H1 (cell line): ENCODE data around the gene CITED1. TPM values are rescaled to one million over a fixed set of nuclear protein-coding genes. Genes with fewer than 3 reads are reported as not detected.

Source experiments
- CTCF ChIA-PET: fragments of 300-600 bp; sonication (Branson Sonifier 250); formaldehyde crosslinking; loops from one replicate; lab custom pipeline; 2021; ENCODE audit not compliant: partially characterized antibody; lab: Charles Lee
- POLR2A ChIA-PET: fragments of 300-600 bp; sonication (Branson Sonifier 250); formaldehyde crosslinking; loops from one replicate; lab custom pipeline; 2021; ENCODE audit warnings: inconsistent platforms; ENCODE audit not compliant: partially characterized antibody; lab: Charles Lee
- DNase-seq, 2 experiments: peaks; one replicate each; pipeline versions ENCODE4 v3.0.0 to v3.0.0-alpha.2; 2010 to 2022; ENCODE audit warnings: low spot score in 2 of 2, low read depth in 1 of 2, mixed read lengths in 1 of 2
- FAIRE-seq: peaks from 2 replicates; lab custom pipeline; 2011; peaks lifted over from hg19 to GRCh38; lab: Jason Lieb, UNC
- H2AFZ ChIP-seq: 2 replicates; pipeline ENCODE4 v1.8.1; 2012; ENCODE audit warnings: low read length, inconsistent platforms
- H2AK5ac ChIP-seq: 2 replicates; pipeline ENCODE4 v1.6.1; 2013; ENCODE audit warnings: low read depth, low read length
- H2BK120ac ChIP-seq: replicated peaks from 2 replicates; pipeline ENCODE3; 2013; ENCODE audit warnings: low read depth, low read length, inconsistent platforms
- H2BK12ac ChIP-seq: 2 replicates; pipeline ENCODE4 v1.6.1; 2013; ENCODE audit warnings: low read depth, low read length
- H2BK15ac ChIP-seq: 2 replicates; pipeline ENCODE4 v1.6.1; 2013; ENCODE audit warnings: low read length
- H2BK20ac ChIP-seq: 2 replicates; pipeline ENCODE4 v1.6.1; 2013; ENCODE audit warnings: low read length
- H2BK5ac ChIP-seq: 2 replicates; pipeline ENCODE4 v1.6.1; 2013; ENCODE audit warnings: low read depth, low read length
- H3K14ac ChIP-seq: 2 replicates; pipeline ENCODE4 v1.6.1; 2013; ENCODE audit warnings: inconsistent platforms; ENCODE audit not compliant: insufficient read length
- H3K18ac ChIP-seq: 2 replicates; pipeline ENCODE4 v1.6.1; 2013; ENCODE audit warnings: low read length; ENCODE audit errors: extremely low read depth
- H3K23ac ChIP-seq: 2 replicates; pipeline ENCODE4 v1.6.1; 2013; ENCODE audit warnings: inconsistent platforms; ENCODE audit not compliant: insufficient read length
- H3K23me2 ChIP-seq: 2 replicates; pipeline ENCODE4 v1.6.1; 2013; ENCODE audit warnings: low read depth, low read length
- H3K27ac ChIP-seq: 2 replicates; pipeline ENCODE4 v1.6.1; 2011; ENCODE audit warnings: low read depth, low read length, inconsistent platforms
- H3K27me3 ChIP-seq, 4 experiments: replicated peaks in 1 of 4; 1 replicate in 1 of 4; 2 replicates in 3 of 4; pipeline versions ENCODE4 v1.6.1 to v1.8.1; 2011 to 2013; ENCODE audit warnings: low read length in 3 of 4, mild to moderate bottlenecking in 3 of 4, inconsistent platforms in 2 of 4, mixed read lengths in 2 of 4, moderate library complexity in 1 of 4; ENCODE audit not compliant: control insufficient read depth in 3 of 4, insufficient read depth in 3 of 4; ENCODE audit errors: extremely low read depth in 1 of 4
- H3K36me3 ChIP-seq, 4 experiments: 2 replicates each; pipeline versions ENCODE4 v1.6.1 to v1.8.1; 2011 to 2013; ENCODE audit warnings: mild to moderate bottlenecking in 4 of 4, low read length in 3 of 4, moderate library complexity in 2 of 4, control low read depth in 1 of 4, inconsistent platforms in 1 of 4; ENCODE audit not compliant: insufficient read depth in 4 of 4, control insufficient read depth in 2 of 4
- H3K4ac ChIP-seq: replicated peaks from 2 replicates; pipeline ENCODE3; 2013; ENCODE audit warnings: low read length, low read depth, mixed read lengths, inconsistent platforms; ENCODE audit not compliant: insufficient read length
- H3K4me1 ChIP-seq, 4 experiments: replicated peaks in 1 of 4; 1 replicate in 1 of 4; 2 replicates in 3 of 4; pipeline versions ENCODE4 v1.6.1 to v1.8.1; 2011 to 2013; ENCODE audit warnings: low read length in 3 of 4, inconsistent platforms in 2 of 4, mixed read lengths in 1 of 4; ENCODE audit not compliant: insufficient read depth in 4 of 4, control insufficient read depth in 3 of 4
- H3K4me2 ChIP-seq, 2 experiments: 2 replicates each; pipeline versions ENCODE4 v1.6.1 to v1.8.1; 2011 to 2013; ENCODE audit warnings: low read depth in 2 of 2, low read length in 2 of 2, control low read depth in 1 of 2, inconsistent platforms in 1 of 2, mild to moderate bottlenecking in 1 of 2; ENCODE audit not compliant: insufficient read depth in 1 of 2
- H3K4me3 ChIP-seq, 4 experiments: fragments of 200-600, 300-600 bp in 1 of 4; sonication (generic), shearing (Covaris generic), sonication (Bioruptor Twin) in 1 of 4; 2 replicates each; pipeline versions ENCODE4 v1.5.1 to v1.8.1; 2011 to 2016; ENCODE audit warnings: low read length in 4 of 4, low read depth in 3 of 4, control low read depth in 2 of 4, inconsistent platforms in 2 of 4, mild to moderate bottlenecking in 2 of 4, mixed read lengths in 1 of 4, moderate library complexity in 1 of 4; ENCODE audit not compliant: insufficient read depth in 2 of 4; ENCODE audit errors: extremely low read depth in 1 of 4
- H3K56ac ChIP-seq: replicated peaks from 2 replicates; pipeline ENCODE3; 2013; ENCODE audit warnings: low read depth, mild to moderate bottlenecking, mixed read lengths, low read length, inconsistent platforms; ENCODE audit not compliant: insufficient read length
- H3K79me1 ChIP-seq: 2 replicates; pipeline ENCODE4 v1.6.1; 2013; ENCODE audit warnings: low read depth, low read length, control low read depth
- H3K79me2 ChIP-seq, 2 experiments: 2 replicates each; pipeline versions ENCODE4 v1.6.1 to v1.8.1; 2012 to 2013; ENCODE audit warnings: low read length in 2 of 2, mild to moderate bottlenecking in 2 of 2, inconsistent platforms in 1 of 2; ENCODE audit not compliant: insufficient read depth in 2 of 2, control insufficient read depth in 1 of 2
- H3K9ac ChIP-seq, 4 experiments: replicated peaks in 1 of 4; 1 replicate in 1 of 4; 2 replicates in 3 of 4; pipeline versions ENCODE4 v1.6.1 to v1.8.1; 2011 to 2013; ENCODE audit warnings: low read depth in 3 of 4, low read length in 3 of 4, control low read depth in 2 of 4, mild to moderate bottlenecking in 2 of 4, moderate library complexity in 2 of 4, inconsistent platforms in 1 of 4; ENCODE audit errors: extremely low read depth in 1 of 4
- H3K9me3 ChIP-seq, 2 experiments: 2 replicates each; pipeline versions ENCODE4 v1.6.1 to v1.8.1; 2012 to 2013; ENCODE audit warnings: mild to moderate bottlenecking in 2 of 2, moderate library complexity in 2 of 2, control low read depth in 1 of 2, inconsistent platforms in 1 of 2, low read depth in 1 of 2, low read length in 1 of 2, mixed read lengths in 1 of 2; ENCODE audit not compliant: insufficient read depth in 2 of 2
- H4K20me1 ChIP-seq, 2 experiments: replicated peaks in 1 of 2; 2 replicates each; pipeline versions ENCODE3 to v1.8.1; 2011 to 2013; ENCODE audit warnings: inconsistent platforms in 2 of 2, low read length in 2 of 2, mild to moderate bottlenecking in 1 of 2; ENCODE audit not compliant: insufficient read depth in 2 of 2, control insufficient read depth in 1 of 2
- H4K5ac ChIP-seq: 2 replicates; pipeline ENCODE4 v1.6.1; 2013; ENCODE audit warnings: low read length, low read depth, mixed read lengths, inconsistent platforms; ENCODE audit not compliant: insufficient read length
- H4K8ac ChIP-seq: 2 replicates; pipeline ENCODE4 v1.8.0; 2013; ENCODE audit warnings: mild to moderate bottlenecking, moderate library complexity, low read length, inconsistent platforms; ENCODE audit not compliant: insufficient read depth; ENCODE audit errors: extremely low read depth
- H4K91ac ChIP-seq: replicated peaks from 2 replicates; pipeline ENCODE3; 2013; ENCODE audit warnings: low read length, mixed read lengths, inconsistent platforms; ENCODE audit not compliant: insufficient read length
- BACH1 ChIP-seq: IDR thresholded peaks from 2 replicates; pipeline ENCODE4 v1.6.1; 2012; ENCODE audit warnings: low read length, improper control_type of control experiment
- BCL11A ChIP-seq, 2 experiments: IDR thresholded peaks; one replicate each; pipeline ENCODE4 v1.6.1; 2011; ENCODE audit warnings: low read depth in 2 of 2, low read length in 2 of 2, mild to moderate bottlenecking in 2 of 2
- CBX8 ChIP-seq: fragments of 300-800, 300-1000 bp; sonication (generic); IDR thresholded peaks from 2 replicates; pipeline ENCODE4 v1.7.1; 2016; ENCODE audit warnings: low read depth, low read length, borderline replicate concordance
- CTBP2 ChIP-seq: IDR thresholded peaks from 2 replicates; pipeline ENCODE4 v1.7.0; 2011; ENCODE audit warnings: borderline replicate concordance, mild to moderate bottlenecking, moderate library complexity, mixed read lengths, low read length; ENCODE audit not compliant: insufficient read depth, insufficient read length
- E2F6 ChIP-seq: IDR thresholded peaks from 2 replicates; pipeline ENCODE4 v1.6.1; 2012; ENCODE audit warnings: inconsistent platforms
- HDAC2 ChIP-seq, 2 experiments: fragments of 300-600 bp in 1 of 2; sonication (generic) in 1 of 2; IDR thresholded peaks; 2 replicates each; pipeline ENCODE4 v1.6.1; 2011 to 2012; ENCODE audit warnings: low read depth in 2 of 2, low read length in 2 of 2, mild to moderate bottlenecking in 2 of 2, moderate library complexity in 2 of 2, borderline replicate concordance in 1 of 2, inconsistent platforms in 1 of 2
- HDAC6 ChIP-seq: IDR thresholded peaks from one replicate; pipeline ENCODE4 v1.7.1; 2012; ENCODE audit warnings: low read depth, mild to moderate bottlenecking, inconsistent platforms, low read length, moderate library complexity
- RFX5 ChIP-seq: IDR thresholded peaks from 2 replicates; pipeline ENCODE4 v1.6.1; 2011; ENCODE audit warnings: low read depth, low read length, improper control_type of control experiment, borderline replicate concordance
- SIX5 ChIP-seq: IDR thresholded peaks from 2 replicates; pipeline ENCODE4 v1.6.1; 2011; ENCODE audit warnings: mild to moderate bottlenecking, low read depth, low read length
- TBP ChIP-seq: IDR thresholded peaks from 2 replicates; pipeline ENCODE4 v1.6.1; 2011; ENCODE audit warnings: low read depth, low read length, improper control_type of control experiment
- WGBS, 2 experiments: shearing (Covaris generic) in 1 of 2; methylation state at CpG; one replicate each; pipeline versions ENCODE4 v1.1.6 to v1.1.7; 2013 to 2015; ENCODE audit warnings: low lambda C conversion rate in 2 of 2, mixed read lengths in 2 of 2, inconsistent platforms in 1 of 2, low coverage in 1 of 2, missing lambda C conversion rate in 1 of 2; ENCODE audit not compliant: insufficient replicate concordance in 2 of 2, insufficient coverage in 1 of 2, insufficient read length in 1 of 2; ENCODE audit errors: extremely low coverage in 1 of 2, missing lambda C conversion rate in 1 of 2; 5-methylcytosine and 5-hydroxymethylcytosine counted together
- polyA plus RNA-seq, 7 experiments: library from polyadenylated mRNA; depleted of rRNA in 3 of 7; stranded (reverse) in 5 of 7; unstranded in 2 of 7; fragments of >200 nt in 5 of 7; fragments of 200-250 nt in 2 of 7; gene quantifications; 1 replicate in 5 of 7; 2 replicates in 1 of 7; 4 replicates in 1 of 7; pipeline versions ENCODE4 v1.2.1 to v1.2.3, GENCODE V29; 2011 to 2013; ENCODE audit warnings: missing spikeins in 2 of 7, mixed read lengths in 2 of 7
- total RNA-seq: library from RNA; stranded (reverse); fragmentation: NEBNext Ultra II Directional; extraction: Animal tissue kit (Norgen Biotek cat#: 25700); gene quantifications from 2 replicates; pipeline ENCODE4 v1.2.1, GENCODE V29; 2021
- TF ChIP-seq, protein P1 (sequence below): IDR thresholded peaks from 2 replicates; pipeline ENCODE4 v1.6.1; 2011; ENCODE audit warnings: low read depth, mild to moderate bottlenecking, low read length; ENCODE audit not compliant: insufficient read depth

Gene CITED1
- total and polyA plus RNA-seq, 2 of the 8 experiments (the other 6 are each of a cell fraction or from before 2014, with no cell fraction given): 1.2 to 2.4 TPM

- POLR2A ChIA-PET: interaction anchor here (0.6 kb wide), 3 partner anchors 23 to 72 kb away, joined by 3 to 4 read pairs (median 3); no protein-coding TSS in a partner anchor
- TF ChIP-seq CTBP2: no peak
- TF ChIP-seq HDAC6: no peak
- no peak for TF ChIP-seq E2F6
- TF ChIP-seq BCL11A (IDR thresholded peaks at IDR 0.05; ENCODE audit: low read depth in 2 of 2, low read length in 2 of 2): no peak
- TF ChIP-seq BACH1: no peak
- TF ChIP-seq RFX5: no peak
- no peak for TF ChIP-seq TBP
- TF ChIP-seq HDAC2 (IDR thresholded peaks at IDR 0.05; ENCODE audit: borderline replicate concordance in 1 of 2, low read depth in 2 of 2, low read length in 2 of 2): no peak
- no peak for TF ChIP-seq SIX5
- TF ChIP-seq, protein P1, sequence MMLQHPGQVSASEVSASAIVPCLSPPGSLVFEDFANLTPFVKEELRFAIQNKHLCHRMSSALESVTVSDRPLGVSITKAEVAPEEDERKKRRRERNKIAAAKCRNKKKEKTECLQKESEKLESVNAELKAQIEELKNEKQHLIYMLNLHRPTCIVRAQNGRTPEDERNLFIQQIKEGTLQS: no peak
- TF ChIP-seq CBX8: no peak
Observed at GRCh38 chrX:72312311-72312940, 6.7 kb upstream of the CITED1 start.

More at GRCh38 chrX:72312311-72312940, 6.7 kb upstream of the CITED1 start:
- Histone ChIP-seq H3K79me2 (no peaks in the 10 kb centered on the region), H4K20me1 (no peaks in the 10 kb centered on the region), H3K27ac (no peak overlapping the region), H2BK120ac (no peak overlapping the region), H3K18ac (no peak overlapping the region), H3K4me2 (no peak overlapping the region), H4K8ac (no peak overlapping the region), H4K5ac (no peak overlapping the region), H2BK20ac (no peak overlapping the region), H4K91ac (no peak overlapping the region), H3K23me2 (peaks cover 5% of the 10 kb centered on the region), H3K56ac (no peak overlapping the region), H3K27me3 (peaks cover 4 to 29% (median 24%) of the 10 kb centered on the region in 4 experiments), H3K4me3 (no peak overlapping the region), H3K79me1 (no peaks in the 10 kb centered on the region), H3K9me3 (no peaks in the 10 kb centered on the region), H3K14ac (no peak overlapping the region), H3K9ac (no peak overlapping the region), H2AK5ac (no peak overlapping the region), H3K23ac (no peak overlapping the region), H3K4ac (no peak overlapping the region), H2BK12ac (no peak overlapping the region), H2BK5ac (no peak overlapping the region), H3K4me1 (peaks cover 0 to 13% (median 7%) of the 10 kb centered on the region in 4 experiments; a peak in 4 of 7 replicates), H2AFZ (no peak overlapping the region), H2BK15ac (no peak overlapping the region), H3K36me3 (no peaks in the 10 kb centered on the region)
- CTCF ChIA-PET: interaction anchor here (0.7 to 1.9 kb wide), 2 partner anchors 14 to 401 kb away, joined by 3 to 7 read pairs; no protein-coding TSS in a partner anchor
- FAIRE-seq (no peak), DNase-seq (no peak)
- WGBS, 2 experiments: 93% methylated on average over 3 of the region's 14 CpGs; no CpG with 5 or more reads in 1 of the 2 experiments
